ENCODE data around the gene SHB.

The SHB gene

DNA sequence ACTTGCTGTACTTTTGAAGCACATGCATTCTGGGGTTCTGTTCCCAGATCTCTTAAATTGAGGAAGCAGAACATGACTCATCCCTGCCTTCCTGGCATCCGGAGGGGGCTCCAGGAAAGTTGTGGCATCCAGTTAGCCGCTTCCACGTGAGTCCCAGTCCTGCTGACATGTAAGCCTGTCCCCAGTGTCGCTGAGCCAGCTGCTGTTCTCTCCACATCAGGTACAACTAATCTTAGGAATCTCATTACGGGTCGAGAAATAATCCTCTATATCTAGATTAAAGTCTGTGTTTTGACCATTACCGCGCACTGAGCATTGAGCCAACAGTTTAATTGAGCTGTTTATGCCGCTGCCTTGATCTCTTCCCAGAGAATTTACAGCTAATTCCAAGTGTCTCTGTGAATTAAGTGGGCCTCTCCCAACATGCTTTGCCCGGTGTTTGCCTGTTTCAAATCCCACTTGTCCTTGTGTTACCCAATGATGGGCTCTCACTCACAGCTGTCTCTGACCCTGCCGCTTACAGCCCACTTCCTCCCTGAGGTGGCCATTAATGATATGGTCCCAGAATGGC lies 10.5 kb upstream of the SHB start:
- H3K36me3 ChIP-seq (replicated peaks): no peaks in the 10 kb centered on the region
- TF ChIP-seq, protein P1, sequence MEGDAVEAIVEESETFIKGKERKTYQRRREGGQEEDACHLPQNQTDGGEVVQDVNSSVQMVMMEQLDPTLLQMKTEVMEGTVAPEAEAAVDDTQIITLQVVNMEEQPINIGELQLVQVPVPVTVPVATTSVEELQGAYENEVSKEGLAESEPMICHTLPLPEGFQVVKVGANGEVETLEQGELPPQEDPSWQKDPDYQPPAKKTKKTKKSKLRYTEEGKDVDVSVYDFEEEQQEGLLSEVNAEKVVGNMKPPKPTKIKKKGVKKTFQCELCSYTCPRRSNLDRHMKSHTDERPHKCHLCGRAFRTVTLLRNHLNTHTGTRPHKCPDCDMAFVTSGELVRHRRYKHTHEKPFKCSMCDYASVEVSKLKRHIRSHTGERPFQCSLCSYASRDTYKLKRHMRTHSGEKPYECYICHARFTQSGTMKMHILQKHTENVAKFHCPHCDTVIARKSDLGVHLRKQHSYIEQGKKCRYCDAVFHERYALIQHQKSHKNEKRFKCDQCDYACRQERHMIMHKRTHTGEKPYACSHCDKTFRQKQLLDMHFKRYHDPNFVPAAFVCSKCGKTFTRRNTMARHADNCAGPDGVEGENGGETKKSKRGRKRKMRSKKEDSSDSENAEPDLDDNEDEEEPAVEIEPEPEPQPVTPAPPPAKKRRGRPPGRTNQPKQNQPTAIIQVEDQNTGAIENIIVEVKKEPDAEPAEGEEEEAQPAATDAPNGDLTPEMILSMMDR (IDR thresholded peaks at IDR 0.05; ENCODE audit: low read depth, low read length, missing control alignments): no peak
- H3K27me3 ChIP-seq (replicated peaks): no peaks in the 10 kb centered on the region
- H3K4me3 ChIP-seq (ENCODE audit: low read depth, low read length): no peak overlapping the region
- no peak for DNase-seq
- H3K27ac ChIP-seq: no peak overlapping the region
- in situ Hi-C loops (cut with HindIII; ENCODE audit: low pct_ligation_motif_present, low sequenced_read_pairs): no loop called here

- TF ChIP-seq, protein P1 (IDR thresholded peaks at IDR 0.05; ENCODE audit: low read depth, low read length, missing control alignments): no peak
- no peak for DNase-seq
- Histone ChIP-seq H3K27me3 (replicated peaks) (no peaks in the 10 kb centered on the region), H3K27ac (no peak overlapping the region), H3K4me3 (ENCODE audit: low read depth, low read length) (no peak overlapping the region), H3K36me3 (replicated peaks) (no peaks in the 10 kb centered on the region)
- in situ Hi-C loops (cut with HindIII; ENCODE audit: low pct_ligation_motif_present, low sequenced_read_pairs): no loop called here
Observed at GRCh38 chr9:38075272-38075671, 6.2 kb upstream of the SHB start.

GRCh38 chr9:38074441-38074961 lies 5.5 kb upstream of the SHB start:
- Histone ChIP-seq H3K27ac (no peak overlapping the region), H3K36me3 (replicated peaks) (no peaks in the 10 kb centered on the region), H3K27me3 (replicated peaks) (no peaks in the 10 kb centered on the region), H3K4me3 (ENCODE audit: low read depth, low read length) (no peak overlapping the region)
- DNase-seq: no peak
- in situ Hi-C loops (cut with HindIII; ENCODE audit: low pct_ligation_motif_present, low sequenced_read_pairs): no loop called here
- TF ChIP-seq, protein P1 (IDR thresholded peaks at IDR 0.05; ENCODE audit: low read depth, low read length, missing control alignments): no peak

- TF ChIP-seq, protein P1 (IDR thresholded peaks at IDR 0.05; ENCODE audit: low read depth, low read length, missing control alignments): no peak
- no peak for DNase-seq
- Histone ChIP-seq H3K27me3 (replicated peaks) (no peaks in the 10 kb centered on the region), H3K4me3 (ENCODE audit: low read depth, low read length) (no peak overlapping the region), H3K27ac (no peak overlapping the region), H3K36me3 (replicated peaks) (no peaks in the 10 kb centered on the region)
- in situ Hi-C loops (cut with HindIII; ENCODE audit: low pct_ligation_motif_present, low sequenced_read_pairs): no loop called here
Observed at GRCh38 chr9:38073882-38074281, 4.9 kb upstream of the SHB start.

GRCh38 chr9:38071470-38072134 lies 2.6 kb upstream of the SHB start:
- Histone ChIP-seq H3K4me3 (ENCODE audit: low read depth, low read length) (no peak overlapping the region), H3K36me3 (replicated peaks) (no peaks in the 10 kb centered on the region), H3K27ac (no peak overlapping the region), H3K27me3 (replicated peaks) (no peaks in the 10 kb centered on the region)
- in situ Hi-C loops (cut with HindIII; ENCODE audit: low pct_ligation_motif_present, low sequenced_read_pairs): no loop called here
- DNase-seq: no peak
- TF ChIP-seq, protein P1 (IDR thresholded peaks at IDR 0.05; ENCODE audit: low read depth, low read length, missing control alignments): no peak
